SK-N-SH (cell line): ENCODE results near the gene UCN2. TPM values are rescaled to one million over a fixed set of nuclear protein-coding genes. Genes with fewer than 3 reads are reported as not detected.
A peak's percentile ranks its signal among the peaks of the same experiment; 100 is the strongest.

ENCODE experiments used
- CTCF ChIA-PET: fragments of 300-600, 350-600 bp; formaldehyde crosslinking; extraction: SDS; loops from one replicate; lab custom pipeline; 2021; lab: Yijun Ruan, JAX
- POLR2A ChIA-PET: fragments of 350-600 bp; sonication (Branson Sonifier 250); formaldehyde crosslinking; extraction: SDS; loops from one replicate; lab custom pipeline; 2020; ENCODE audit warnings: antibody characterized with exemption, inconsistent platforms; lab: Yijun Ruan, JAX
- DNase-seq: peaks from one replicate; pipeline ENCODE4 v3.0.0; 2012
- H2AFZ ChIP-seq: fragments of 200-600 bp; sonication (generic); 2 replicates; pipeline ENCODE4 v1.8.1; 2016; ENCODE audit warnings: antibody characterized with exemption, mild to moderate bottlenecking, low read depth
- H3F3A ChIP-seq: fragments of 200-600 bp; sonication (generic); replicated peaks from 2 replicates; pipeline ENCODE3; 2016; ENCODE audit warnings: antibody characterized with exemption, mild to moderate bottlenecking; ENCODE audit not compliant: insufficient read depth
- H3K27ac ChIP-seq, 2 experiments: fragments of 200-500 bp in 1 of 2; fragments of 200-600 bp in 1 of 2; sonication (Bioruptor generic) in 1 of 2; sonication (generic), shearing (Covaris generic) in 1 of 2; 2 replicates each; pipeline versions ENCODE4 v1.5.1 to v1.6.1; 2014 to 2016; ENCODE audit warnings: low read depth in 2 of 2, inconsistent platforms in 1 of 2, low read length in 1 of 2, mild to moderate bottlenecking in 1 of 2, mixed read lengths in 1 of 2
- H3K27me3 ChIP-seq: fragments of 200-600 bp; sonication (generic), shearing (Covaris generic); 2 replicates; pipeline ENCODE4 v1.6.1; 2016; ENCODE audit warnings: mixed run types; ENCODE audit not compliant: insufficient read depth
- H3K36me3 ChIP-seq, 2 experiments: fragments of 200-500 bp in 1 of 2; fragments of 200-600 bp in 1 of 2; sonication (Bioruptor generic) in 1 of 2; sonication (generic) in 1 of 2; replicated peaks in 1 of 2; 2 replicates each; pipeline versions ENCODE3 to v1.5.1; 2014 to 2016; ENCODE audit warnings: low read length in 1 of 2, mild to moderate bottlenecking in 1 of 2; ENCODE audit not compliant: insufficient read depth in 2 of 2, control insufficient read depth in 1 of 2
- H3K4me1 ChIP-seq, 2 experiments: fragments of 200-500 bp in 1 of 2; fragments of 200-600 bp in 1 of 2; sonication (Bioruptor generic) in 1 of 2; sonication (generic), shearing (Covaris generic) in 1 of 2; 2 replicates each; pipeline versions ENCODE4 v1.5.1 to v1.6.1; 2014 to 2016; ENCODE audit warnings: low read depth in 1 of 2, low read length in 1 of 2, mixed run types in 1 of 2; ENCODE audit not compliant: insufficient read depth in 2 of 2, control insufficient read depth in 1 of 2
- H3K4me2 ChIP-seq: fragments of 200-600 bp; sonication (generic), shearing (Covaris generic); 2 replicates; pipeline ENCODE4 v1.6.1; 2017; ENCODE audit warnings: mixed run types
- H3K4me3 ChIP-seq, 2 experiments: fragments of 200-500 bp in 1 of 2; fragments of 200-600 bp in 1 of 2; sonication (Bioruptor generic) in 1 of 2; sonication (generic), shearing (Covaris generic) in 1 of 2; 2 replicates each; pipeline versions ENCODE4 v1.5.1 to v1.8.1; 2014 to 2016; ENCODE audit warnings: low read depth in 2 of 2, inconsistent platforms in 1 of 2, low read length in 1 of 2, mild to moderate bottlenecking in 1 of 2, mixed read lengths in 1 of 2, moderate library complexity in 1 of 2
- H3K79me2 ChIP-seq: fragments of 200-600 bp; sonication (generic); 2 replicates; pipeline ENCODE4 v1.8.1; 2017; ENCODE audit warnings: mild to moderate bottlenecking; ENCODE audit not compliant: insufficient read depth
- H3K9ac ChIP-seq: fragments of 200-600 bp; sonication (generic); 2 replicates; pipeline ENCODE4 v1.6.1; 2017; ENCODE audit warnings: mixed run types
- H3K9me2 ChIP-seq: fragments of 200-600 bp; sonication (generic); 2 replicates; pipeline ENCODE4 v1.6.1; 2017; ENCODE audit warnings: mixed run types
- H3K9me3 ChIP-seq: fragments of 200-600 bp; sonication (generic); 2 replicates; pipeline ENCODE4 v1.6.1; 2017; ENCODE audit warnings: mixed run types, mild to moderate bottlenecking, moderate library complexity
- H4K20me1 ChIP-seq: fragments of 200-600 bp; sonication (generic); 2 replicates; pipeline ENCODE4 v1.6.1; 2017; ENCODE audit warnings: mild to moderate bottlenecking, mixed run types; ENCODE audit not compliant: insufficient read depth
- EP300 ChIP-seq, 2 experiments: IDR thresholded peaks; 2 replicates each; pipeline versions ENCODE4 v1.4.0 to v1.6.1; 2012; ENCODE audit warnings: borderline replicate concordance in 1 of 2, low read depth in 1 of 2, low read length in 1 of 2
- FOSL2 ChIP-seq: IDR thresholded peaks from 2 replicates; pipeline ENCODE4 v1.4.0; 2012; ENCODE audit warnings: low read depth, mild to moderate bottlenecking, moderate library complexity, borderline replicate concordance
- FOXJ3 ChIP-seq: sonication (generic); formaldehyde crosslinking; IDR thresholded peaks from 2 replicates; pipeline ENCODE4 v1.5.1; 2020; ENCODE audit warnings: mild to moderate bottlenecking, missing genetic modification reagents
- GATA2 ChIP-seq: sonication (generic); formaldehyde crosslinking; IDR thresholded peaks from 2 replicates; pipeline ENCODE4 v1.5.0; 2020; ENCODE audit warnings: mild to moderate bottlenecking, missing genetic modification reagents
- MEF2A ChIP-seq: IDR thresholded peaks from 2 replicates; pipeline ENCODE4 v1.4.0; 2012; ENCODE audit warnings: low read depth, borderline replicate concordance
- MXI1 ChIP-seq: IDR thresholded peaks from 2 replicates; pipeline ENCODE4 v1.6.1; 2012; ENCODE audit warnings: mild to moderate bottlenecking, low read depth, low read length, improper control_type of control experiment
- RFX5 ChIP-seq: IDR thresholded peaks from 2 replicates; pipeline ENCODE4 v1.6.1; 2012; ENCODE audit warnings: mild to moderate bottlenecking, improper control_type of control experiment, low read length
- RXRA ChIP-seq: IDR thresholded peaks from 2 replicates; pipeline ENCODE4 v1.4.0; 2012; ENCODE audit warnings: low read depth, mild to moderate bottlenecking, borderline replicate concordance
- TEAD4 ChIP-seq: IDR thresholded peaks from 2 replicates; pipeline ENCODE4 v1.4.0; 2012; ENCODE audit warnings: mild to moderate bottlenecking, borderline replicate concordance; ENCODE audit not compliant: insufficient read depth
- WGBS: methylation state at CpG from one replicate; pipeline ENCODE4 v1.1.6; 2017; ENCODE audit warnings: low lambda C conversion rate; 5-methylcytosine and 5-hydroxymethylcytosine counted together
- polyA plus RNA-seq, 3 experiments: library from polyadenylated mRNA; depleted of rRNA; stranded (reverse); fragments of >200 nt; gene quantifications; 2 replicates each; pipeline ENCODE4 v1.2.3, GENCODE V29; 2012
- TF ChIP-seq, protein P1 (sequence below): IDR thresholded peaks from 2 replicates; pipeline ENCODE4 v1.6.1; 2012; ENCODE audit warnings: mild to moderate bottlenecking, low read depth, low read length, moderate library complexity
- TF ChIP-seq, protein P2 (sequence below): IDR thresholded peaks from 2 replicates; pipeline ENCODE4; 2012

The UCN2 gene
- polyA plus RNA-seq, 1 of the 3 experiments (the other 2 are of a cell fraction) = 0.69 TPM

DNA sequence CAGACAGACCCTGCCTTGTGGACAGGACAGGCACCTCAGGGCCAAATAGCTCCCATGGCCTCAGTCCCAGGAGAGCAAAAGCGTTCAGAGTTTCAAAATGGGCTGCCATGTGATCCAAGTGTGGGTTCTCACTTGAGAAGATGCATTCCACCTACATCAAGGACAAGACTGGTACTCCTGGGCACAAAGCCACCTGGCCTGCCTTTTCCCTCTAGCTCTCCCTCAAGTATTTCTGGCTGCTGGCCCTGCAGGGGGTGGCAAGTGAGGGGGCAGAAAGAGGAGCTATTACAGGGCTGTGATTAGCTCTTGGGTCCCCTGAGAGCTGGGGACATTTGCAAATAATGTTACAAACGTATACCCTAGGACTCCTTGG, 38.0 kb upstream of the UCN2 start (continued):
- TF ChIP-seq, protein P1, sequence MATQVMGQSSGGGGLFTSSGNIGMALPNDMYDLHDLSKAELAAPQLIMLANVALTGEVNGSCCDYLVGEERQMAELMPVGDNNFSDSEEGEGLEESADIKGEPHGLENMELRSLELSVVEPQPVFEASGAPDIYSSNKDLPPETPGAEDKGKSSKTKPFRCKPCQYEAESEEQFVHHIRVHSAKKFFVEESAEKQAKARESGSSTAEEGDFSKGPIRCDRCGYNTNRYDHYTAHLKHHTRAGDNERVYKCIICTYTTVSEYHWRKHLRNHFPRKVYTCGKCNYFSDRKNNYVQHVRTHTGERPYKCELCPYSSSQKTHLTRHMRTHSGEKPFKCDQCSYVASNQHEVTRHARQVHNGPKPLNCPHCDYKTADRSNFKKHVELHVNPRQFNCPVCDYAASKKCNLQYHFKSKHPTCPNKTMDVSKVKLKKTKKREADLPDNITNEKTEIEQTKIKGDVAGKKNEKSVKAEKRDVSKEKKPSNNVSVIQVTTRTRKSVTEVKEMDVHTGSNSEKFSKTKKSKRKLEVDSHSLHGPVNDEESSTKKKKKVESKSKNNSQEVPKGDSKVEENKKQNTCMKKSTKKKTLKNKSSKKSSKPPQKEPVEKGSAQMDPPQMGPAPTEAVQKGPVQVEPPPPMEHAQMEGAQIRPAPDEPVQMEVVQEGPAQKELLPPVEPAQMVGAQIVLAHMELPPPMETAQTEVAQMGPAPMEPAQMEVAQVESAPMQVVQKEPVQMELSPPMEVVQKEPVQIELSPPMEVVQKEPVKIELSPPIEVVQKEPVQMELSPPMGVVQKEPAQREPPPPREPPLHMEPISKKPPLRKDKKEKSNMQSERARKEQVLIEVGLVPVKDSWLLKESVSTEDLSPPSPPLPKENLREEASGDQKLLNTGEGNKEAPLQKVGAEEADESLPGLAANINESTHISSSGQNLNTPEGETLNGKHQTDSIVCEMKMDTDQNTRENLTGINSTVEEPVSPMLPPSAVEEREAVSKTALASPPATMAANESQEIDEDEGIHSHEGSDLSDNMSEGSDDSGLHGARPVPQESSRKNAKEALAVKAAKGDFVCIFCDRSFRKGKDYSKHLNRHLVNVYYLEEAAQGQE = no peak
- TF ChIP-seq TEAD4 (no peak), GATA2 (CRISPR knock-in tag) (no peak), MEF2A (no peak), FOSL2 (no peak)

DNA sequence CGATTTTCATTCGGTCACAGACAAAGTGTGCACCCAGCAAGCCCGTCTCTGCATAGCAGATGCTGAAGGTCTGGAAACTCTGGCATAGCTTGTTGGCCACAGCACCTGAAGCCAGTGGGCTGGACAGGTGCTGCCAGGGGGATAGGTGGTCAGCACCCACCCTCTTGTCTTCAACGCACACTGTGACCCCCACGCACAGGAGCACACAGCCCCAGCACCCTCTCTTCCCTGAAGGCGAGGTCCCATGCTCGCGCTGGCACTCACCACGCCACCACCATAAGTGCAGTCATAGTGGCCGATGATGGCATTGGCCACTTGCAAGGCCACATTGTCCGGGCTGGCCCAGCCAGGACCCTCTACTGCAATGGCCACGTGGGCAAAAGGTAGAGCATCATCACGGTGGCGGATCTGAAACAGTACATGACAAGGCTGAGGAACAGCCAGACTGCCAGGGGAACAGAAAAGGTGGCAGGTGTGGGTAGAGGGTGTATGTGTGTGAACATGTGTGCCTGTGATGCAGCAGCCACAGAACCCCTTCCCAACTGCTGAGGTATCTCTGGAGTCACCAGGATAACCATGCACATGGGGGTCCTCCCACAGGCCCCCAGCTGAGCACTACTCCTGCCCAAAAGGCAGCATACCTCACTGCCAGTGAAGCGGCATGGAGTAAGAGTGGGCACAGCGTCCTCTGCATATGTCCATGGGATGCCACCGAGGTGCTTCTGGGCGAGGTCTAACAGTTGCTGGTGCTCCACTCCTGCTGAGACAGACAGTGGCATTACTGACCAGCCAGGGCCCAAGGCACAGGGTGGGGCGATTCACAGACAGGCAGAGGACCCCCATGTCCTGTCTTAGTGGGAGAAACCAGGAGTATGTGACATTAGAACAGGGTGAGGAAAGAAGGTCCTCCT, 37.4 kb upstream of the UCN2 start:
- Histone ChIP-seq H3K4me1 (peaks cover 14 to 30% of the 10 kb centered on the region in 2 experiments; a peak in 3 of 4 replicates), H4K20me1 (no peaks in the 10 kb centered on the region), H3K27me3 (no peaks in the 10 kb centered on the region), H3K27ac (peak overlapping the region in 1 of 2 experiments; percentile 96; a peak in 1 of 4 replicates), H3K9me2 (no peaks in the 10 kb centered on the region), H3F3A (peaks cover 41% of the 10 kb centered on the region), H3K4me3 (no peak overlapping the region), H3K79me2 (peaks cover 13% of the 10 kb centered on the region), H3K9me3 (no peaks in the 10 kb centered on the region), H3K9ac (no peak overlapping the region), H3K4me2 (no peak overlapping the region), H3K36me3 (peaks cover 34 to 61% of the 10 kb centered on the region in 2 experiments), H2AFZ (no peak overlapping the region)
- ChIA-PET POLR2A (no interaction called here), CTCF (interaction anchor here (1.1 to 1.5 kb wide), 2 partner anchors 35 to 165 kb away, joined by 3 read pairs; partner anchors contain the start of gene SLC26A6)
- TF ChIP-seq RXRA = no peak
- WGBS = 94% methylated on average over 18 of the region's 19 CpGs
- no peak for DNase-seq

DNA sequence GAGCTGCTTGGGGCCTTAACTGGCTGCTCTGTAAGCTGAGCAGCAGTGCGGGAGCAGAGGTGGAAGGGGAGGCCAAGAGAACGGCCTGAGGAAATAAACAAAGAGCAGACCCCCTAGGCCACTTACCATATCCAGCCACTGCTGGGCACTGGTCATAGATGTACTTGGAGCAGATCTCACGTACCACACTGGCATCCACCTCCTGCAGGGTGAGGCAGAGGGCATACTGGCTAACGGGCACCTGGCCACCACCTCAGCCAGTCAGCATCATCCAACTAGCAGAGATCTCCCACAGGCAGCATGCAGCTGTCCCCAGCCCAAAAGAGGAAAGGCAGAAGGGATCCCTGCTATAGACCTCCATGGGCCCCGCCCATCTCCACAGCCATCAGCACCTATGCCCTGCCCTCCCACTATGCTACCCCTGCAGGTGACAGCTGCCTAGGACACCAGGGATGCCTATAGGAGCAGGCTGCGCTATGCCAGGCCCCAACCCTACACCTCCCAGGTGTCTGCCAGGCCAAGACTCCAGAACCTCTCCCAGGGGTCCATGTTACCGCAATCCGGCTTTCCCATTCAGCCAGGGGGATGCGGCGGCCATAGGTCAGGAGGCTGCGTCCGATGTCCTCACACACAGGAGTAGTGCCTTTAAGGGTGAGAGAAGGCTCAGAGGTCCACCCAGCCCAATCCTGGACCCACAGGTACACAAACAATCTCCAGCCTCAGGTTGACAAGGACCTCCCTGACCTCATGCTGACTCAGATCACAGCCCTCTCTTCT, 36.1 kb upstream of the UCN2 start:
- Histone ChIP-seq H3K36me3 (peaks cover 22 to 49% of the 10 kb centered on the region in 2 experiments), H3K4me2 (peak overlapping the region; percentile 76), H3K79me2 (peaks cover 2% of the 10 kb centered on the region; the same call in 1 of the 2 replicates), H3K27me3 (no peaks in the 10 kb centered on the region), H3K27ac (peak overlapping the region in 1 of 2 experiments; percentile 96; a peak in 2 of 4 replicates), H3F3A (peaks cover 45% of the 10 kb centered on the region), H3K9ac (peak overlapping the region; percentile 52; the same call in 1 of the 2 replicates), H3K9me2 (no peaks in the 10 kb centered on the region), H3K4me1 (peaks cover 26 to 37% of the 10 kb centered on the region in 2 experiments; a peak in 3 of 4 replicates), H3K4me3 (no peak overlapping the region), H4K20me1 (no peaks in the 10 kb centered on the region), H2AFZ (no peak overlapping the region), H3K9me3 (no peaks in the 10 kb centered on the region)
- 94% methylated on average over 2 of the region's 12 CpGs for WGBS
- no peak for DNase-seq
- ChIA-PET CTCF (interaction anchor here (1.2 to 1.6 kb wide), 2 partner anchors 10 to 36 kb away, joined by 4 read pairs; partner anchors contain the start of genes SLC26A6 and UQCRC1), POLR2A (no interaction called here)
- TF ChIP-seq, protein P2, sequence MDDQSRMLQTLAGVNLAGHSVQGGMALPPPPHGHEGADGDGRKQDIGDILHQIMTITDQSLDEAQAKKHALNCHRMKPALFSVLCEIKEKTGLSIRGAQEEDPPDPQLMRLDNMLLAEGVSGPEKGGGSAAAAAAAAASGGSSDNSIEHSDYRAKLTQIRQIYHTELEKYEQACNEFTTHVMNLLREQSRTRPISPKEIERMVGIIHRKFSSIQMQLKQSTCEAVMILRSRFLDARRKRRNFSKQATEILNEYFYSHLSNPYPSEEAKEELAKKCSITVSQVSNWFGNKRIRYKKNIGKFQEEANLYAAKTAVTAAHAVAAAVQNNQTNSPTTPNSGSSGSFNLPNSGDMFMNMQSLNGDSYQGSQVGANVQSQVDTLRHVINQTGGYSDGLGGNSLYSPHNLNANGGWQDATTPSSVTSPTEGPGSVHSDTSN = no peak
- TF ChIP-seq FOXJ3 (CRISPR knock-in tag) = no peak
- TF ChIP-seq, protein P1 = no peak
- no peak for TF ChIP-seq RFX5
- TF ChIP-seq GATA2 (CRISPR knock-in tag) = no peak
- TF ChIP-seq MXI1 = no peak
- TF ChIP-seq EP300 (IDR thresholded peaks at IDR 0.05; ENCODE audit: borderline replicate concordance in 1 of 2, low read depth in 1 of 2, low read length in 1 of 2) = no peak
